GM21737 (cell line): ENCODE results near the gene LYRM9.
"Not testable (repeated sequence)": the region's sequence is repeated elsewhere in the genome, so short reads cannot be mapped to it uniquely, and the experiment has no call there.

Source experiments
- ATAC-seq: cut with Tn5 transposase; IDR thresholded peaks from one replicate; pipeline ENCODE4 v1.9.1; 2021; ENCODE audit warnings: mild to moderate bottlenecking, moderate library complexity; ENCODE audit not compliant: unreplicated experiment

LYRM9 gene

GRCh38 chr17:27906623-27907022 is 13.5 kb upstream of the LYRM9 start:
- no peak for ATAC-seq

GRCh38 chr17:27906226-27906580 is 13.0 kb upstream of the LYRM9 start:
- no peak for ATAC-seq

DNA sequence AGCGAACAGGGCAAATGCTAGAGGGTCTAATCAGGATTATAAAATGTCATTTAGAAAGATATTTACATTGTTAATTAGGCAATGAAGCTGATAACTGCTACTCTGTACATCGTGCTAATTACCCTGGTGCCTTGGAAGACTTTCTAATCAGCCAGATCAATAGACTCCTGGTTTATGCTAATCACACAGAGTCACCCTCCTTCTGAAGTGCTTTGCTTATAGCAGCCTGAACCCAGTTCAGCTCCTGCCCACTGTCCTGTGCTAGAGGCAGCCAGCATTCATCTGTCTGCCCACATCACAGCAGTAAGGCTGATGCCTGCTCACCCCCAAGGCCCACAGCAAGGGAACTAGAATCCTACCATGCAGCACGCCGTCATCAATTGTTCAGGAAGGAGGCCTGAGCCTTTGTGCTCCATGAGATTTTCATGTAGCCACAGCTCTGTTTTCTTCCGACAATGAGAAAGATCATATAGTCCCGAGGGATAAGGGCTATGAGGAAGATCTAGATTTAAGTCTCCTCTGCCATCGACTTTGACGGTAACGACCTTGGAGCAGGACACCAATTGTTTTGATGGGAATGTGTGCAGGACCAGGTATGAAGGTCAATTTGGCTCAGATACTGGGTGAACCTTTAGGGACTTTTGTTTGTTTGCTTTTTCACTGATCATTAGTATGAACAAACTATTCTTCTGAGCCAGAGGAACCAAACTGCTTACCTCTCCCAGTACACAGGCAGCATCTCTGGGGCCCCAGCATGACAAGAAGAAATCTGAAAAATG is 12.5 kb upstream of the LYRM9 start:
- no peak for ATAC-seq

DNA sequence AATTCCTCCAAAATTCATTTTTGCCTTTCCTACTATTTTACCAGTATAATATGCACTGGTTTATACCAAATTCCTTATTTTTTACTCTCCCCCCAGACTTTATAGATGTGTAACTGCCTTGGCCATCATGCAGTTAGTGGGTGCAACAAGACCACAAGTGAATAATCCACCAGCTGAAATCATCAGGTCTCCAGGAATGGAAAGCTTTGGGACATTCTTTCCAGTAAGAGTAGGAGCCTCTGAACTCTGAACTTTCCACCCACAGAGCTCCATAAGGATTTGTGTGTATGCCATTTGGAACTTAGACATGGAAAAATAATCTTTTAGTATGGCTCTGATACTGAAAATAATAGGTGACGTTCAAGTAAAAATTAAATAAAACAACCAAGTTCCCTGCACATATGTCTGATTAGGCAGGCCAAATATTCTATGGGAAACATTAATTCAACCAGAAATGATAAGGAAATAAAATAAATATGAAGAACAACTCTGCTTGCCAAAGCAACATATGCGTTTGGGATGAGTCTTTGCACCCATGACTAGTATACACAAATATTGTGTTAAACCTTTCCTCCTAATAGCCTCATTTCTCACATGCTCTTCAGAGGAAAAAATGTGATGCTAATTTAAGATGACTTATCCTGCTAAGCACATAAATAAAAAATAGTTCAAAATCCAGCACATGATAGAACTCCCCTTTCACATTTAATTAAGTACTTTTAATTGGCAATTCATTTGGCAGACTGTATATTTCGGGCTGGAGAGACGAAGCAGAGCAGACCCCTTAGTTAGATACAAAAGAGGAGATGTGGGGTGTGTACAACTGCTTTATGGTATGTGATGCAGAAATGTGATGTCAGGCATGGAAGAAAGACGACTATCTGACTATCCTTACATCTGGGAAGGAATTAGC is 11.6 kb upstream of the LYRM9 start:
- no peak for ATAC-seq

DNA sequence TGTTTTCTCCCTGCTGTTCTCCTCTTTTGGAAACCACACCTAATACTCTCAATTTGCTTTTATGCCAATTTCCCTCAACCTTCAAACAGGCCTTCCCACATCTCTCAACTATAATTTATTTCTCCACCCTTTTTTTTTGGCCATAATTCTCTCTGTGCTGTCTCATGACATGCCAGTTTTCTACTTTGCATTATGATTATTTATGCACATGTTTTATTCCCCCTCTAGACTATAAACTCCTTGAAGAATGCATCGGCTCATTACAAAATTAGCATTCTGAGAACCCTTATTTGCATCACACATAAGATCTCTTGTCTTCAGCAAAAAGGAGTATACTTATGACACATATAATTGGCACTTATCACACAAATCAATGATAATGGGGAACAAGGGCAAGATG is 10.9 kb upstream of the LYRM9 start:
- ATAC-seq: no peak

DNA sequence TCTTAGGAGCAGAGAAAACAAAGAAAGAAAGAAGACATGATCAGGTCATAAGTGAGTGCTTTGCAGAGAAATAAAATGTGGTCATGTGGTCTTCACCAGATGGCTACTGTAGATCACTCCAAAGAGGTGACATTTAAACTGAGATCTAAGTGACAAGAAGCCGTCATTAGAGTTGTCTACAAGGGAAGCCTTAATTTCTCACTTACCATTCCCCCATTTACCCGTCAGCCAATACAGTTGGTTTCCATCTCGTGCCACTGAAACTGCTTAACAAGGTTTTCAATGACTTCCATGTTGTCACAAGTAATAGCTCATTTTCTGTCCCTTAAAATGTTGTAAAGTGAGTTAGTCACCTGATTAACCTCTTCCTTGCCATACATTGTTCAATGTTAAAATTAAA is 6.4 kb upstream of the LYRM9 start:
- no peak for ATAC-seq

DNA sequence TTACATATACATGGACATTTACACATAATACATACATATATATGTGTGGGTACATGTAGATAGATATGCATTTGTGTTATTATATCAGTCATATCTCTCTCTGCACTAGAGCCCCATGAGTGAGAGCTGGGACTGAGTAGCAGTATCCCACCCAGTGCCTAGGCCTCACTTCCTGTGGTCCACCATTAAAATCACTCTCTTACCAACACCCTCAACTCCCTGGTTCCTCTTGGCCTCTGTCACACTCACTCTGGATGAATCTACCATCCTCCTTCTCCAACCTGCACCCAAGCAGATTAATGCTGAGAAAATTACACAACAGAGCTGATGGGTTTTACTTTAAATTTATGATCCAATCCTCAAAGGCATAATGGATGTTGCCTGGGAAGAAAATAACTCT is 4.9 kb upstream of the LYRM9 start:
- ATAC-seq: no peak

DNA sequence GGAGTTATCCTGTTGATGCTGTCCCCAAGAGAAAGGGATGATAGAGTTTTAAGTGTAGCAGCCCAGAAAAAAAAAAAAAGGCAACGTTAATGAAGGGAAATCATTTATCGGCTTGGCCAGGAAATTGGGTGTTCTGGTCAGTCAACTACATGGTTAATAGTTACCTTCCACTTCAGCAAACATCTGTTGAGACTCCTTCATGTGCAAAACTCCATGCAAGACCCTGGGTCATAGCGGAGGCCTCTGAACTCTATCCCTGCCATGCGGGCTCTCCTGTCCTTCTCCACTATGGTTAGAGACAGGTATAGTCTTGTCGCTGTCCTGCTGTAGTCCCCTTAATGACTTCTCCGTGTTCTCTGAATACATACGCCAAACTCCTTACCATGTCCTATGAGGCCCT is 3.5 kb upstream of the LYRM9 start:
- no peak for ATAC-seq

DNA sequence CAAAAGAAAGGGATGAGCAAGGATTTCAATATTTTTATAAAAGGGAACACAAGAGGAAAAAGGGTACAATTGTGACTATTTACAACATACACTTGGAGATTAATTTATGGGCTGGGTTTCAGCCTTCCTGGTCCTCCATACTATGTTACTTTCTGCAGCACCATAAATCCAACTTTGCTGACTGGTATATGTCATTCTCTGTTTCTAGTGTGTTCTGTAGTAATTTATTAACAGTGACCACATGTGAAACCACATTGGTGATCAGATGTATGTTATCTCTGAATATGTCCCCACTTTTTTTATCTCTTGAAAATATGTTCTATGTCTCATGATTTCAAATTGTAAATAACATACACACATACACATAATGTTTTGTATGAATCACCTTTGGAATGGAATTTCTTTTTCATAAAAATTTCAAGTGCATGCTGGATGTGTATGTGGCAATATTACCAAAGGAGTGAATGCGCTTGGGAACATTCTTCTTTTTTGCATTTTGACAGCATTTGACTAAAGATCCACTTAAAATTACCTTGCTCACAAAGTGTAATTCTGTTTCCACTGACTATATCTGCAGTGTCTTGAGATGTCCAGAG is 2.9 kb upstream of the LYRM9 start:
- ATAC-seq: no peak

GRCh38 chr17:27895123-27895895 is 2.1 kb upstream of the LYRM9 start:
- no peak for ATAC-seq

DNA sequence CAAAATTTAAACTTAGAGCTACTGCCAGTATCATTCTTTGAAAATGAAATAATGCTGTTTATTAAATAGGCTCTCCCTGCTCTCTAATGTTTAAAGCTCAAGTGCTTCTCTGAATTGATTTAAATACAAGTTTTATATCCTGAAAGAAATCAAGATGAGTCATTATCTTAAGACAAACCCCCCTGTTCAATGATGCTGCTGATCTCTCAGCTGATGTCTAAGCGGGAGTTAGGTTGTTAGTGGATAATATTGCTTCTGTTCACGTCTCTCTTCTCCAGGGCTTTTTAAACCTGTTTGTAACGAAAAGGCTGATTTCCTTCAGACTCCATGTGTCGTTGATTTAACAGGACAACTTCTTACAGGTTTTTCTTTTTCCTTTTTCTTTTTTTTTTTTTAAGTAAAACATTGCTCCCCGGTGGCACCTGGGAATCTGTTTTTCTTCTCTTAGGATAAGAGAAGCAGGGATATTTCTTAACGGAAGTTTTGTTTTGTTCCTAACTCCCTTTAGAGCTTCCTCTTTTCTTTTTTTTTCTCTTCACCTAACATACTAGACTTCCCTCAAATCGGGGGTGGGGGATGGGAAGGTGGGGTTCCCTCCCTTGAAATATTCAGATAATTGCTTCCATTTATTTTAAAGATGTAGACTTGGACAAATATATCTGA is 807 bp upstream of the LYRM9 start:
- no peak for ATAC-seq

GRCh38 chr17:27892542-27892865 is 661 bp downstream of the LYRM9 start:
- no peak for ATAC-seq

DNA sequence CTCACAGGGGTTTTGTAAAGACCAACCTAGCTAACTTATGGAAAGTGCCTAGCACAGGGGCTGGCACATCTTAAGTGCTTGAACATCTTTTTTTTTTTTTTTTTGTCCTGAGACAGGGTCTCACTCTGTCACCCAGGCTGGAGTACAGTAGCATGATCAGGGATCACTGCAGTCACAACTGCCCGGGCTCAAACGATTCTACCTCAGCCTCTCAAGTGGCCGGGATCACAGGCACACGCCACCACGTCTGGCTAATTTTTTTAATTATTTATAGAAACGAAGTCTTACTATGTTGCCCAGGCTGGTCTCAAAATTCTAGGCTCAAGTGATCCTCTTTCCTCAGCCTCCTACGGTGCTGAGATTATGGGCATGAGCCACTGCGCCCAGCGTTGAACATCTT is 1.3 kb downstream of the LYRM9 start:
- ATAC-seq: no peak

DNA sequence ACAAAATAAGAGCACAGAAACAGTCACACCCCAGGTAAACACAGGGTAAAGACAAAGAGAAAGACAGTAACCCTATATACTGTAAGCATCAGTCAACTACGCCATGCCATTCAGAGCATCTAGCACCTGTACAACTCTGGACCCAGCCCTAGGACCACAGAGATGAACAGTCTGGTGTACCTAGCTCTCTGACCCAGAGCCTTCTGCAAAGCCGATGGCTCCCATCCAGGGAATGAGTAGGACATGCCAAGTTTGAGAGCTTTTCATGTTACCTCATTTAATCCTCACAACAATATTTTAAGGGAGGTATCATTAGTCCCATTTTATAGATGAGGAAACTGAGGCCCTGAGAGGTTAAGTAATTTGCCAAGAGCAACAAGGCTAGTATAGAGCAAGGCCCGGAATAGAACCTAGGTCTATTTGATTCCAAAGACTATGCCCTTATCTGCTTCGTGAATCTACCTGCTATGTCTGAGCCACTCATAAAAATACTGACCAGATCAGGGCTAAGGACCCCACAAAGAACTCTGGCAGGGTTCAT is 3.4 kb downstream of the LYRM9 start:
- ATAC-seq: no peak

DNA sequence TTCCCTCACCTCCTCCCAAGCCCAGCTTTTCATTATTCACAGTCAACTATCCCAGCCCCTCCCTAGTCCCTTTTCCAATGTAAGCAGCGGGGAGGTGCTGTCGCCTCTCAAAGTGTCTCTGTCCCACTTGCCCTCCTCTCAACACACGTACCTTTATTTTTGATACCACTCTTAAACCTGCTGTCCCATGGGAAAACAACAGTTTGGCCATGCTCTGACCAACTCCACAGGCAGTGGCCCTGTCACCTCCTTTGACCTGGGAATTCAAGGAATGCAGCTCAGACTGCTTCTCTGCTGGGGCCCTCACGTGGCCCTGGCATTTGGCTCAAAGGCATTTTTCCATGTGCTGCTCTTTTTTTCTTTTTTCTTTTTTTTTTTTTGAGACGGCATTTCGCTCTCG is 4.2 kb downstream of the LYRM9 start:
- no peak for ATAC-seq

DNA sequence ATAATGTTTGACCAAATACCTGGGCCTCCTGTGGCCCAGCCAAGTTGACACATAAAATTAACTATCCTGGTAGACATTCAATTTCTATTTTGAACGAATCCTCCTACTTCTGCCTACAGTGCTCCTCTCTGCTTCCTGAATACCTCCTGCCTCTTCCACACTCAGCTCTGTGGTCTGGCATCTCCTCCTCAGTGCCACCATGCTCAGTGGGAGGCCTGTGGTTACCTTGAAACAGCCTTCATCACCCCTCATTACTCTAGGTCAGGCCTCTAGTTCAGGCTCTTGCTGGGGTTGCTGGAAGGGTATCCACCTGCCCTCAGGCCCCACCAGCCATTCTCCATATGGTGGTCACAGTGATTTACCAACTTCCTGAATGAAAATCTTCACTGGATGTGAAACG is 5.1 kb downstream of the LYRM9 start:
- ATAC-seq: no peak

GRCh38 chr17:27886348-27886906 is 6.7 kb downstream of the LYRM9 start:
- not testable (repeated sequence) for ATAC-seq

GRCh38 chr17:27882162-27882840 is 10.9 kb downstream of the LYRM9 start:
- no peak for ATAC-seq

DNA sequence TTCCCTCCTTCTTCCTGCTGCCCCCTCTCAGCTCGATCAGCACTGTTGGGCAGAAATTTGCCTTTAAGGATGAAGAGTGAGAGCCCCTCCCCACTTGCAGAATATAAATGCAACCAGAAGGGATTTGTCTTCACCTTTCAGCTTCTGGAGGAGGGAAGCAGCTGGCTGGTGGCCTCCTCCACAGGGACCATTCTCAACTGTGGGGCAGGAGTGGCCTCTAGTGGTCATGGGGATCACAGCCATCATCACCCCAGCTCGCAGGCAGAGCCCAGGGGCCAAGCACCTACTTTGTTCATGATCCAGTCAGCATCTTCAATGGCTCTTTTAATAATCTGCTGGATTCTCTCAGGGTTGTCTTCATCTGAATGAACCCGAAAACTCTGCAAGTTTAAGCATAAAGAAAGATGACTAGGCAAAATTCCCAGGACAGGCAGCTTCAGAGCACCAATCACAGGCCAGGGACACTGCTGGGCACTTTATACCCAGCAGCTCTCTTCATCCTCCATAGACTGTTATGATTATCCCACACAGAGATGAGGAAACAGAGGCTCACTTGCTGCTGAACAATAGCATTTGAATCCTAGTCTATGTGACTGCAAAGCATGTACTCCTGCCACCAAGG is 13.1 kb downstream of the LYRM9 start:
- ATAC-seq: peak; percentile 57
